Measurements from ENCODE around the gene CLSTN3.
A peak's percentile ranks its signal among the peaks of the same experiment; 100 is the strongest.

- no peak for TF ChIP-seq FOXM1 (IDR thresholded peaks at IDR 0.05; ENCODE audit: borderline replicate concordance, low read depth)
- no peak for TF ChIP-seq REST (IDR thresholded peaks at IDR 0.05; ENCODE audit: low read depth)
- TF ChIP-seq EP300 (IDR thresholded peaks at IDR 0.05; ENCODE audit: borderline replicate concordance): no peak
- TF ChIP-seq CEBPB (IDR thresholded peaks at IDR 0.05): no peak
- TF ChIP-seq NFIC (IDR thresholded peaks at IDR 0.05): peak; percentile 25; the same call in 1 of the 2 replicates
- TF ChIP-seq CREB1 (IDR thresholded peaks at IDR 0.05; ENCODE audit: low read depth): no peak
- TF ChIP-seq RAD21 (IDR thresholded peaks at IDR 0.05; ENCODE audit: low read depth): no peak
- no peak for TF ChIP-seq EGR1 (IDR thresholded peaks at IDR 0.05)
- no peak for TF ChIP-seq YY1 (IDR thresholded peaks at IDR 0.05; ENCODE audit: low read depth)
- TF ChIP-seq TAF1 (IDR thresholded peaks at IDR 0.05; ENCODE audit: low read depth): no peak
- TF ChIP-seq TEAD4 (IDR thresholded peaks at IDR 0.05): no peak
- no peak for TF ChIP-seq USF1 (IDR thresholded peaks at IDR 0.05)
- no peak for TF ChIP-seq TCF12 (IDR thresholded peaks at IDR 0.05; ENCODE audit: low read depth)
- TF ChIP-seq MAX (IDR thresholded peaks at IDR 0.05): no peak
These were observed 1.4 kb upstream of the CLSTN3 start, which contains the start of gene RBP5 for GRCh38 chr12:7128681-7129286.
